Non-pigmented ciliary epithelial cell (primary cell): Measurements from ENCODE around the gene GTPBP6.
A peak's percentile ranks its signal among the peaks of the same experiment; 100 is the strongest.
"Not testable (repeated sequence)": the region's sequence is repeated elsewhere in the genome, so short reads cannot be mapped to it uniquely, and the experiment has no call there.

ENCODE experiments used
- DNase-seq: peaks from one replicate; pipeline ENCODE4 v3.0.0-alpha.2; 2010; ENCODE audit warnings: low read depth

The GTPBP6 gene

DNA sequence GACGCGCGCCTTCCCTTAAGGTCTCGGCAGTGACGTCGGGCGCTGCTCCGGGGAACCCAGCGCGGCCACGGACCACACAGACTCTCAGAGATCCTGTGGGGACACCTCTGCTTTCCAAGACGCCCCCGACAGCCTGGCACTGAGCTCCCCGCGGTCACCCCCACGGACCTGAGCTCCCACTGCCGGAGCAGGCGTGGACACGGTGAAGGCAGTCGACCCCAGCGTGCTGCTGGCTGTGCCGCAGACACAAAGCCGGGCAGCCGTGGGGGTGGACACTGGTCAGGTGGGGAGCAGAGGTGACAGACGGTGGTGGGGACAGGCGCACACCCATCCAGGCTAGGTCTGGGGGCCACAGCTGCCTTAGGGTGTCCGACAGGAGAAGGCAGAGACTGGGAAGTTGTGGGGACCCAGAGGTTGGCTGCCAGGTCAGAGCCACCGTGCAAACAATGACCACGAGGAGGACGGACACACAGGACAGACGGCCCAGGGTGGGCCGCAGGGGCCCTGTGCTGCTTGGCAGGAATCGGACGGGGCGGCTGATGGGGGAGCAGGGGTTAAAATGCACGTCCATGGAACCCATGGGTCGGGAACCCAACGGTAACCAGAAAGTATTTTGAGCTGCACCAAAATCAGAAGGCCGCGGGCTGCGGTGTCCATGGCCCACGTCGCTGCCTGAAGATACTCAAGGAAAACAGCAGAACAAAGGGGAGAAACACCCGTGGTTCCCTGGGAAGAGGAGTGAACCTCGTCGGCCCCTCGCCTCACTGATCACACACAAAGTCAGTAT lies 16.6 kb upstream of the GTPBP6 start:
- no peak for DNase-seq

DNA sequence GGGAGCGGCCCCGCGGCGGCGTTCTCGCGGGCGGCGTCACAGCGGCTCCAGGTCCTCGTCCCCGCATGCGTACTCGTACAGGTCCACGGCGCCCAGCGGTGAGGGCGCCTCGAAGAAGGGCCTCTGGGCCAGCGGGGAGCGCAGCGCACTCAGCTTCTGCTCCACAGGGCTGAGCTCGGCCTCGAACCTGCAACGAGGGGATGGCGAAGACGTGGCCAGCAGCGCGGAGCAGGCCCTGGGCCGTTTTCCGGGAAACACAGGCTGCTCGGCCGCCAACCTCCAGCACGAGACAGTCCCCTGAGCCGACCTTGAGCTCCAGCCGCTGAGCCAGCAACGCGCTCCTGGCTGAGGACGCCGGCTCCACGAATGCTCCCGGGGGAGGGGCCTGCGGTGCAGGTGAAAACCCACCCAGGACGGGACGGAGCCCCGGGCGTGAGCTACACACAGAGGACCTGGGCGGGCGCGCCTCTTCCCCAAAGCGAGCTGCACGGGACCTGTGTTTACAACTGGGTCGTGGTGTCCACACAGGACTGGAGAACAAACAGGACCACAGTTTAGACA lies 15.8 kb upstream of the GTPBP6 start:
- no peak for DNase-seq

DNA sequence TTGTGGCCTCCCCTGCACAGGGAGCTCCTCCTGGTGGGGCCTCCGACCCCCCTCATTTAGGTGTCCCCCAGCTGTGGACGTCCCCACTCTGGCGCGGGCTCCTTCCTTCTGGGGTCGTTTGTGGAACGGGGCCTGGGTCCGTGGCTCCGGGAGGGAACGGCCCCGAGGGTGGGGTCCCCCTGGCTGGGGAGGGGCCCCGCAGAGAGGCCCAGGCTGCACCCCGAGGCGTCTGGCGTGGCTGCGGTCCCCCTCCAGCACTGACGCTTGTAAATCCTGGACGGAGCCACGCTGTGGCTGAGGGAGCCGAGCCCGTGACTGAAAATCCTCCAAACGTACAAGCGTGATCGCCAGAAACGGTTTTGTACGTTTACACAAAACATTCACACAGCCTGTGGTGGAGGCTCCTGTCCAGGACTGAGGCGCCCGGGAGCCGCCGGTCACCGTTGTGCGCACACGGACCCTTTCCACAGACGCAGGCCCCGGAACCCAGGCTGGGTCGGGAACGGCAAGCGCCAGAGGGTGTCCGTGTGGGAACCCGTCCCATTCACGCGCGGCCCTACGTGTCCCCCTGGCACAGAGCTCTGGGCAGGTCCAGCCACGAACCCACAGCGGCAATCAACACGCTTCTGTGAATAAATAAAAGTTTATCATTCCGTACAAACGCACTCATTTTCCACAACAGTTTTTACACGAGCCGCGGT lies 15.2 kb upstream of the GTPBP6 start:
- no peak for DNase-seq

DNA sequence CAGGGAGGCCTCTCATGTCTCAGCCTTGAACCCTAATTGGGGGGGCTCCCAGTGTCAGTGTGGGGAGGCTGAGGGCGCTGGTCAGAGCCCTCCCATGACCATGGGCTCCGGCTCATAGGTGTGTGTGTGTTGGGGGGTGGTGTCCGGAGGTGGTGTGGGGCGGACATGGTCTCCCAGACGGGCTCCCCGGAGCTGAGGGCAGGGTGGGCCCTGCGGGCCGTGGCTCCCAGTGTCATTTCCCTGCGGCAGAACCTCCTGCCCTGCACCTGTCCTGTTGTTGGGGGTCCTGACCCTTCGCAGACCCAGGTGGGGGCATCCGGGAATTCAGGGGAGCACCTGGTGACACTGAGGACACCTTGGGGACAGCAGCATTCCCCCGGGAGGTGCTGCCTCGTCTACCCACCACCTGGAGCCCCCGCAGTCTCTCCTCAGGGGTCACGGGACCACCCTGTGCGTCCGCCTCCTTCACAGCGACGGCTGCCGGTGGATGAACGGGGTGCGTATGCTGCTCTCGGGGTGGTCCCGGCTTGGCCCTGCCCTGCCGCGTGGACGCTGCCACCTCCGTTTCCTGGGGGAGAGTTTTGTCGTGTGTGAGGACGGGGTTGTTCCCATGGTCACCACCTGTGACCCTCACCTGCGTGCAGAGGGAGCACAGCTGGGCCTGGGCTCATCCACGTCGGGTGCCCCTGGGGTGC lies 14.5 kb upstream of the GTPBP6 start:
- DNase-seq = no peak

DNA sequence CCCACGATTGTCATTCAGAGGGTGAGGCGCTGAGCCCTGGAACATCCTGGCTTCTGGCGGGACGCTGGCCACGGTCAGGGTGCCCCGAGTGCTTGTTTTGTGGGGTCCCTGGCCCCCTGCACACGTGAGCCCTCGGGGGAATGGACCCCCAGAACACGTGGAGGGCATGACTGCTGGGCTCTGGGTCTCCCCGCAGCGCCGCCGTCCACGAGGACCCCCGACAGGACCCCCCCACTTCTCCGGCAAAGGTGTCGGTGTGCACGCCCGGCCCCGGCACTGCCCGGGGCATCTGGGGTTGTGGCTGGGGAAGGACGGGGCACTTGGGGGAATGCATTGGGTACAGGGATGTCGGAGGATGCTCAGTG lies 13.9 kb upstream of the GTPBP6 start:
- DNase-seq = no peak

DNA sequence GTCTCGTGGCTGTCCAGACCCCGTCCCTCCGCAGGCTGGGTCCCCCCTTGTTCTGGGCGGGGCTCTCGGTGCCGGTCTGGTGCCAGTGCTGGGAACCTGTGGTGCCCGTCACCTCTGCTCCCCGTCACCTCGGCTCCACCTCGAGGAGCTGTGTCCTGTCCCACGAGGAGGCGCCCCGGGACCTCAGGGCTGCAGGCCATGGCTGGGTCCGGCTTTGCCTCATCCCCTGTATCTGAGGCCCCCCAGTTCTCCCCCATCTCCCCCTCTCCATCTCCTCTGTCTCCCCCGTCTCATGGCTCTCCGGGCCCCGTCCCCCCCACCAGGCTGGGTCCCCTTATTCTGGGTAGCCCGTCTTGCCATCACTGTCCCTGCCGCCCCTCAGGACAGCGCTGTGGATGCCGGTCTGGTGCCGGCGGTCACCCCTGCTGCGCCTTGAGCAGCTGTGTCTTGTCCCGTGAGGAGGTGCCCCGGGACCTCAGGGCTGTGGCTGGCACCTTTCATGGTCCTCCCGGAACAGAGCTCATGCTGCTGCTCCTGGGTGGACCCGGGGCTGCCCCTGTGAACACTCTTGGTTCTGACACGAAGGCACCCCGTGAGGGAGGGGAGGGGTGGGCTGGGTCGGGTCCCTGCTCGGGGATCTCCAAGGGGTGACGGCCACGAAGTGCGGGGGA lies 13.4 kb upstream of the GTPBP6 start:
- DNase-seq = no peak

DNA sequence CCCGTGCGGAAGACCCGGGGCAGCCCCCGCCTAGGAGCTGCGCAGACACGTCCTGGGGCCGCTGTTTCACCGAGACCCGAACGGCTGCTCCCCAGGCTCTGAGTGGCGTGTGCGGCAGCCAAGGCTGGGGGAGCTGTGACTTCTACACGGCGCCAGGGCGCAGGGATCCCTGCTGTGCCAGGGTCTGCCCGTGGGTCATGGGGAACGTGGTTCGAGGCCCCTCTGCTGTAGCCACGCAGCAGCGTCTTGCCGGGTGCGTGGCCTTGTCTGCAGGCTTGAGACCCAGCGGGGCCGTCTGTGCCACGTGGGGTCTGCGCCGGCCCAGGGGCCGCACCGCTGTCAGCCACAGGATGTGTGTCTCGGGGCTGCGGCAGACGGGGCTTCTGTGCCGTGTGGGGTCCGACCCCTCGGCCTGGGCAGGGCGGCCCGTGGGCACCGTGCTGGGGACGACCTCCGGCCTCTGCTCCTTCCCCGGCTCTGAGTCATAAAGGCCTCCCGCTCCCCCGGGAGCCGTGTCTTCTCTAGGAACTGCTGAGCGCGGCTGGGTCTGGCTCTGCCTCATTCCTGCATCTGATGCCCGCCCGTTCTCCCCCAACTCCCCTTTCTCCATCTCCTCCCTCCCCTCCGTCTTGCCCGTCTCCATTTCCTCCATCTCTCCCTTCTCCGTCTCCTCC lies 12.7 kb upstream of the GTPBP6 start:
- no peak for DNase-seq

DNA sequence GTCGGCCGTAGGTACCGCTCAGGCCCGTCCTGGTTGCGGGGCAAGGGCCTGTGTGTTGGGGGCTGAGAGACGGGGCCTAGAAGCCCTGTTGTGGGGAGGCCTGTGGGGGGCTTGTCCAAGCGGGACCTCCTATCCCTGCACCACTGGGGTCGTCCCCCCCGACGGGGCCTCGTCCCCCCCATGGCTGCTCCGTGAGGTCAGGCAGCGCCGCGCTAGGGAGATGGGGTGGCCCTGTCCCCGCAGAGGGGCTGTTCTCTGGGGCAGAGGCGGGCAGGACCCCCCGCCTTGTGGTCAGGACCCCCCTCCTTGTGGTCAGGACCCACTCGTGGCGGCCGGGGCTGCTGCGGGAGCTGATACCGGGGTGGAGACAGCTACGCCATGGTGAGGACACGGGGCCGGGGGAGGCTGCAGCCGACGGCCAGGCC lies 12.1 kb upstream of the GTPBP6 start:
- no peak for DNase-seq

DNA sequence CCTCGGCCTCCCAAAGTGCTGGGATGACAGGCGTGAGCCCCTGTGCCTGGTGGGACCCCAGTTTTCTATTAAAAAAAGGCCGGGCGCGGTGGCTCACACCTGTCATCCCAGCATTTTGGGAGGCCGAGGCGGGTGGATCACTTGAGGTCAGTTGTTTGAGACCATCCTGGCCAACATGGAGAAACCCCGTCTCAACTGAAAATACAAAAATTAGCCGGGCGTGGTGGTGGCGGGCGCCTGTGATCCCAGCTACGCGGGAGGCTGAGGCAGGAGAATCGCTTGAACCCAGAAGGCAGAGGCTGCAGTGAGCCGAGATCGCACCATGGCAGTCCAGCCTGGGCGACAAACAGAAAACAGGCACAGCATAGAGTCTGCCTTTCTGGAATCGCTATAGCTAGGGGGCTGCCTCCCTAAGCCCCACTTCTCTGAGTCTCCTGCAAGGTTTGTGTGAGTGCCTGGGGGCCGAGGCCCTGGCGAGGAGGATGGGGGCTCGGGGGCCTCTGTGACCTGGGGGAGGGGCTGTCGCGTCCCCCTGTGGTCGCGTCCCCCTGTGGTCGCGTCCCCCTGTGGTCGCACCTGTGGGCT lies 11.6 kb upstream of the GTPBP6 start:
- DNase-seq = not testable (repeated sequence)

DNA sequence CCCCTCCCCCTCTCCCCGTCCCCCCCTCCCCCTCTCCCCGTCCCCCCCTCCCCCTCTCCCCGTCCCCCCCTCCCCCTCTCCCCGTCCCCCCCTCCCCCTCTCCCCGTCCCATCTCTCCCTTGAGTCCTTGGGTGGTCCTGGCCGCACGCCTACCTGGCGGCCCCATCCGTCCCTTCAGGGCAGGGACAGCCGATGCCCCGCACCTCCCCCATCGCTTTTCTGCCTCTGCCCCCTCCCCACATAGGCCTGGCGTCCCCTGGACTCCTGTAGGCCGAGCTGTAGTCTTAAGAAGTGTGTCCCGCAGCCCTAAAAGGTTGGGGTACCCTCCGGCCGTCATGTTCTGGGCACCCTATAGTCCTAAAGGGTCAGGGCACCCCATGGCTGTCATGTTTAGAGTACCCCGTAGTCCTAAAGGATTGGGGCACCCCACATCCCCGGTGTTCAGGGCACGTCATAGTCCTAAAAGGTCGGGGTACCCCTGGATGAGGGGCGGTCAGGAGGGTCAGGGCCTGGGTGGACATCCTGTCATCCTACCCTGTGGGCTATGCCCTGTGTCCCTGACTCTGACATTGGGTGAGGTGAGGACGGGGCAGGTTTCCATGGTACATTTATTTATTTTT lies 10.8 kb upstream of the GTPBP6 start:
- DNase-seq = no peak

DNA sequence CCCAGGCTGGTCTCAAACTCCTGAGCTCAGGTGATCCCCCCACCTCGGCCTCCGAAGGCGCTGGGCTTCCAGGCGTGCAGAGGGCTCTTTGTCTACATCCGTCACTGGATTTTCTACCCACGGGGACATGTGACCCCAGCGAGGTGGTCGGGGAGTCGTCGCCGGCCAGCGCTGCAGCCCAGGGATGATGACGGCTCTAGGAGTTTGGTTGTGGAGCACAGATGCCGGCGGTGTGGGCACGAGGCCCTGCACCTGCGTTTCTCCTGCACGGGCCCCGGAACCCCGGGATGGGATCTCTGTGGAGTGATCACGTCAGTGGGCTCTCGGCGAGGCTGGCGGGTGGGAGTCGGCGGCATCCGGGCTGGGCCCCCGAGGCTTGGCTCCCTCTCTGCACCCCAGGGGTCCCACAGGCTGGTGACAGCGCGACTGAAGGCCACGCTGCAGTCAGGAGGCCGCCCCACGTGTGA lies 9.1 kb upstream of the GTPBP6 start:
- no peak for DNase-seq

DNA sequence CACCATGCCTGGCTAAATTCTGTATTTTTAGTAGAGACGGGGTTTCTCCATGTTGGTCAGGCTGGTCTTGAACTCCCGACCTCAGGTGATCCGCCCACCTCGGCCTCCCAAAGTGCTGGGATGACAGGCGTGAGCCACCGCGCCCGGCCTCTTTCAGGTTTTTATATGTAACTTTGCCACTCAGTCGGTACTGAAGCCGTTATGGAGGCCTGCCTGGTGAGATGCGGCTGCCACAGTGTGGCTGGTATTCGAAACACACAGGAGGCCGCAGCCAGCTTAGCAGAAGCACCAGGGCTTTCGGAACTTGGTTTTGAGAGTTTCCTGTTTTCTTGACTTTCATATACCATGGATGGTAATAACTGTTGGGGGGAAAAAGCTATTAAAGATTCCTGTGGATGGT lies 6.1 kb upstream of the GTPBP6 start:
- DNase-seq = not testable (repeated sequence)

DNA sequence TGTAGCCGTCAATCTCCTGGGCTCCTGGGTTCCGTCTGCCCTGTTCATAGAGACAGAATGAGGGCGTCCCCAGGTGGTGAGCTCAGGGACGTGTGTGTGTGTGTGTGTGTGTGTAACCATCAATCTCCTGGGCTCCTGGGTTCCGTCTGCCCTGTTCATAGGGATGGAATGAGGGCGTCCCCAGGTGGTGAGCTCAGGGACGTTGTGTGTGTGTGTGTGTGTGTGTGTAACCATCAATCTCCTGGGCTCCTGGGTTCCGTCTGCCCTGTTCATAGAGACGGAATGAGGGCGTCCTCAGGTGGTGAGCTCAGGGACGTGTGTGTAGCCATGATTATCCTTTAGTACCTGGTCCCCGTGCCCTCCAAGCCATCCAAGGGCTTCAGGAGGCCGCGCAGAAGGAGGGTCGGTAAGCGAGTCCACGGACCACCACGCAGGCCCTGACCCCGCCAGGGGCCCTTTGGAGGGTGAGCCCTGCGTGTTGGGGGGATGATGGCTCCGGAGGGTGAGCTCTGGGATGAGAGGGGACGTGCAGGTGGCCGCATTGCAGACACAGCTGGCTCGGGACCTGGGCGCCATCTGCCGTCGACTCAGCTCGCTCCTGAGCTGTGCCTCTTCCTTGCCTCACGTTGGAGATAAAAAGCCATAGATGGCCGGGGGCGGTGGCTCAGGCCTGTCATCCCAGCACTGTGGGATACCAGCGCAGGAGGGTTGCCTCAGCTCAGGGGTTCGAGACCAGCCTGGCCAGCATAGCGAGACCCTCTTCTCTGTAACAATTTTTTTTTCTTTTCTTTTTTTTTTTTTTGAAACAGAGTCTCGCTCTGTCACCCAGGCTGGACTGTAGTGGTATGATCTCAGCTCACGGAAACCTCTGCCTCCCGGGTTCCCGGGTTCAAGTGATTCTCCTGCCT lies 5.4 kb upstream of the GTPBP6 start:
- no peak for DNase-seq

DNA sequence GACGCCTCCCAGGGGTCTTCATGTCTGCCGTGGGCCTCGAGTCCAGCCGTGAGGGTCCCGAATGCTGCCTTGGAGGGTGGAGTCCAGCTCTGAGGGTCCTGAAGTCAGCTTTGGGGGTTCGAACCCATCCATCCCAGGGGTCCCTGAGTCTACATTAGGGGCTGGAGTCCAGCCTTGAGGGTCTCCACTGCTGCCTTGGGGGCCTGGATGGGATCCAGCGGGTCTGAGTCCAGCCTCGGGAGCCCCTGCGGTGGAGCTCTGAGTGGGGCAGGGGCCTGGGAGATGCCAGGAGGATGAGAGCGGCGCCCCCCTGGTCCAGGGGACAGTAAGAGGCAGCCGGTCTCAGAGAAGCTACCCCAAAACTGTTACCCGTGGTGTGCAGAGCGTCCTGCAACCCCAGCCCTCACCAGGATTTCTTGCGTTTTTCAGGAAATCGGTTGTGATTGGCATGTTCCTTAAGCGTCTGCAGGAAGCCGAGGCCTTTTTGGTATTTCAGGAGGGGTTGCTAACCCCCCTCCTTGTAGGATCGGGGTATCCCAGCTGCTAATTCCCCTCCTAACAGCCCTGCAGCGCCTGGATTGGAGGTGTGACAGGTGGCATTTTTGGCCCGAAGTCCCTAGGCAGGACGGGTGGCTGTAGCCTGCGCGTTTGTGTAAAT lies 1.7 kb upstream of the GTPBP6 start:
- DNase-seq = no peak

DNA sequence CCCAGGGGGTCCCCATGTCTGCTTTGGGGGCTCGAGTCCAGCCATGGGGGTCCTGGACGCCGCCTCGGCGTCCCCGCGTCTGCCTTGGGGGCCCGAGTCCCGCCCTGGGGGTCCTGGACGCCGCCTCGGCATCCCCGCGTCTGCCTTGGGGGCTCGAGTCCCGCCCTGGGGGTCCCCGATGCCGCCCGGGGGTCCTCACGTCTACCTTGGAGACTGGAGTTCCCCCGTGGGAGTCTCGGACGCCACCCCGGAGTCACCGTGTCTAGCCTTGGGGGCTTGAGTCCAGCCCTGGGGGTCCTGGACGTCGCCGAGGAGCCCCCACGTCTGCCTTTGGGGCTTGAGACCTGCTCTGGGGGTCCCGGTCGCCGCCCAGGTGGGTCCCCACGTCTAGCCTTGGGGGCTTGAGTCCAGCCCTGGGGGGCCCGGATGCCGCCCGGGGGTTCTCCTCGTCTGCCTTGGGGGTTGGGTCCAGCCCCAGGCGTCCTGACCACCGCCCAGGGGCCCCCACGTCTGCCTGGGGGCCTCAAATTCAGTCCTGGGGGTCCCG lies 1.1 kb upstream of the GTPBP6 start:
- no peak for DNase-seq

DNA sequence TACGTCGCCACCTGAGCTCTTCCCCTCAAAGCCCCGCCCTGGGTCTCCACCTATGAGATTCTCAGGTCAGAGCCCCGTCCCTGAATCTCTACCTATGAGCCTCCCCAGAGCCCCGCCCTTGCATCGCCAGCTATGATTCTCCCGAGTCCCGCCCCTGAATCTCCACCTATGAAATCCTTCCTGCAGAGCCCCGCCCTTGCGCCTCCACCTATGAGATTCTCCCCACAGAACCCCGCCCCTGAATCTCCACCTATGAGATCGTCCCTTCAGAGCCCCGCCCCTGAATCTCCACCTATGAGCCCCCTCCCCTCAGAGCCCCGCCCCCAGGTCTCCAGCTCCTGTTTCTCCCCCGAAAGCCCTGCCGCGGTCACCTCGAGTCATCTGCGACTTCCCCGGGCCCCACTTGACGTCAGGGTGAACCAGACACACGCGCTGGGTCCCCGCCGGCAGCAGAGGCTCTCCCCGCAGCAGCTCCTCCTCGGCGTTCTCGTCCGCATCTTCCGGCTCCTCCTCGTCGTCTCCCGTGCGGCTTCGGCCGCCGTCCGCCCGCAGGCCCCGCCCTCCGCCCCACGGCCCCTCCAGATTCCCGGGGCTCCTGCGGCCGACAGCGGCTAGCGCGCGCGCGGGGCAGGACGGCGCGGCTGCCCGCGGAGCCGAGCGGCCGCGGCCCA lies 393 bp downstream of the GTPBP6 start:
- peak; percentile 96 for DNase-seq

DNA sequence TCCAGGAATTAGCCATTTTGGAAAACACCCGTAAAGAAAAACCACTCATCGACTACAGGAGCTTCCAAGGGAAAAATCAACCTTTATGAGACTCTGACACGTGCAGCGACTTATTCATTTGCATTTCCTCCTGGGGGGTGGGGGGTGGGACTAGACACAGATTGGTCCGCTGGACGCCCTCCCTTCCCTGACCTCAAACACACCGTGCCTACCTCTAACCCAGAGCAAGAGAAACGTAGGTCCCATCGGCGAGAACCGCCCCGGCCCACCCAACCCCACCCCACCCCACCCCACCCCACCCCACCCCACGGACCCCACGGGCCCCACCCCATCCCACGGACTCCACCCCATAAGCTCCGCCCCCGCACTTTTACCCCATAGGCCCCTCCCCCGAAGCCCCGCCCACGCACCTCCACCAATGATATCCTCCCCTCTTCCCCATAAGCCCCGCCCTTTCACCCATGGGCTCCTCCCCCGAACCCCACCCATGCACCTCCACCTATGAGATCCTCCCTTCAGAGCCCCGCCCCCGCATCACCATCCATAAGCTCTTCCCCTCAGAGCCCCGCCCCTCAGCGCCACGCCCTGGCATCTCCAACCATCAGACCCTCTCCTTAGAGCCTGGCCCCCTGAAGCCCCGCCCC lies 1.1 kb downstream of the GTPBP6 start:
- DNase-seq = no peak
